Measurements from ENCODE around the gene MYO10. TPM values are rescaled to one million over a fixed set of nuclear protein-coding genes. Genes with fewer than 3 reads are reported as not detected.

MYO10 gene
- total RNA-seq, 4 donors from 2014 or later, result 21.0 to 29.8 (median 27.3) TPM

- no peak overlapping the region for H3K4me3 ChIP-seq
- H3K27ac ChIP-seq, result no peak overlapping the region
- intact Hi-C loops (cut with DNase I), result no loop called here
- WGBS, 2 donors, result 75 to 87% methylated on average over 11 of the region's 11 CpGs
- H3K4me1 ChIP-seq, result no peaks in the 10 kb centered on the region
- no peak for DNase-seq
- H3K36me3 ChIP-seq, result no peaks in the 10 kb centered on the region
- no peaks in the 10 kb centered on the region for H3K9me3 ChIP-seq
- H3K27me3 ChIP-seq, result no peaks in the 10 kb centered on the region
- no peak for TF ChIP-seq POLR2A (IDR thresholded peaks at IDR 0.05)
- TF ChIP-seq, protein P1, sequence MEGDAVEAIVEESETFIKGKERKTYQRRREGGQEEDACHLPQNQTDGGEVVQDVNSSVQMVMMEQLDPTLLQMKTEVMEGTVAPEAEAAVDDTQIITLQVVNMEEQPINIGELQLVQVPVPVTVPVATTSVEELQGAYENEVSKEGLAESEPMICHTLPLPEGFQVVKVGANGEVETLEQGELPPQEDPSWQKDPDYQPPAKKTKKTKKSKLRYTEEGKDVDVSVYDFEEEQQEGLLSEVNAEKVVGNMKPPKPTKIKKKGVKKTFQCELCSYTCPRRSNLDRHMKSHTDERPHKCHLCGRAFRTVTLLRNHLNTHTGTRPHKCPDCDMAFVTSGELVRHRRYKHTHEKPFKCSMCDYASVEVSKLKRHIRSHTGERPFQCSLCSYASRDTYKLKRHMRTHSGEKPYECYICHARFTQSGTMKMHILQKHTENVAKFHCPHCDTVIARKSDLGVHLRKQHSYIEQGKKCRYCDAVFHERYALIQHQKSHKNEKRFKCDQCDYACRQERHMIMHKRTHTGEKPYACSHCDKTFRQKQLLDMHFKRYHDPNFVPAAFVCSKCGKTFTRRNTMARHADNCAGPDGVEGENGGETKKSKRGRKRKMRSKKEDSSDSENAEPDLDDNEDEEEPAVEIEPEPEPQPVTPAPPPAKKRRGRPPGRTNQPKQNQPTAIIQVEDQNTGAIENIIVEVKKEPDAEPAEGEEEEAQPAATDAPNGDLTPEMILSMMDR (IDR thresholded peaks at IDR 0.05), result no peak
These were observed 291.7 kb downstream of the MYO10 start for GRCh38 chr5:16644301-16644889.

GRCh38 chr5:16642867-16643266, 293.2 kb downstream of the MYO10 start:
- intact Hi-C loops (cut with DNase I), result no loop called here
- TF ChIP-seq, protein P1 (IDR thresholded peaks at IDR 0.05), result no peak
- no peaks in the 10 kb centered on the region for H3K36me3 ChIP-seq
- 69 to 82% methylated on average over 2 of the region's 2 CpGs for WGBS, 2 donors
- no peaks in the 10 kb centered on the region for H3K9me3 ChIP-seq
- H3K27ac ChIP-seq, result no peak overlapping the region
- no peak for DNase-seq
- H3K4me1 ChIP-seq, result no peaks in the 10 kb centered on the region
- H3K4me3 ChIP-seq, result no peak overlapping the region
- no peaks in the 10 kb centered on the region for H3K27me3 ChIP-seq

GRCh38 chr5:16639206-16639605, 296.9 kb downstream of the MYO10 start:
- Histone ChIP-seq H3K27me3 (no peaks in the 10 kb centered on the region), H3K9me3 (no peaks in the 10 kb centered on the region), H3K27ac (no peak overlapping the region), H3K4me3 (no peak overlapping the region), H3K4me1 (no peaks in the 10 kb centered on the region), H3K36me3 (no peaks in the 10 kb centered on the region)
- DNase-seq, result no peak
- TF ChIP-seq, protein P1 (IDR thresholded peaks at IDR 0.05), result no peak
- TF ChIP-seq POLR2A (IDR thresholded peaks at IDR 0.05), result no peak
- intact Hi-C loops (cut with DNase I), result no loop called here
- WGBS, 2 donors, result 58 to 100% methylated on average over 3 to 4 of the region's 4 CpGs

DNA sequence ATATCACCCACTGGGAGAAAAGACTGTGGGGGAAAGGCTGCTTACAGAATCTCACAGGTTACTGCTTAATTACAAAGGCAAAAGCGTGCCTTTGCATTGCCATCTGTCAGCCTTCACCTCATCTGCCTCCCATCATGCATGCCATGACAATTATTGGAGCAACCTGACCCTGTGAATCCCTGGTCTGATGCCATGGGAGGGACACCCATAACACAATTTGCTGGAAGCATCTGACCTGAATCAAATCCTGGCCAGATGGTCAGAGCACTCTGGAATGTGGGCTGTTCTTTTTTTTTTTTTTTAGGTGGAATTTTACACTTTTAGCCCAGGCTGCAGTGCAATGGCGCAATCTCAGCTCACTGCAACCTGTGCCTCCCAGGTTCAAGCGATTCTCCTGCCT, 307.7 kb downstream of the MYO10 start:
- intact Hi-C loops (cut with DNase I), result no loop called here
- WGBS, 2 donors, result 77 to 96% methylated on average over 3 of the region's 3 CpGs

GRCh38 chr5:16626696-16627264, 309.3 kb downstream of the MYO10 start:
- TF ChIP-seq, protein P1 (IDR thresholded peaks at IDR 0.05), result no peak
- TF ChIP-seq POLR2A (IDR thresholded peaks at IDR 0.05), result no peak
- DNase-seq, result no peak
- H3K4me3 ChIP-seq, result no peak overlapping the region
- H3K9me3 ChIP-seq, result no peaks in the 10 kb centered on the region
- no peaks in the 10 kb centered on the region for H3K4me1 ChIP-seq
- intact Hi-C loops (cut with DNase I), result no loop called here
- no peak overlapping the region for H3K27ac ChIP-seq
- no peaks in the 10 kb centered on the region for H3K36me3 ChIP-seq
- H3K27me3 ChIP-seq, result peaks cover 0 to 4% (median 0%) of the 10 kb centered on the region in 4 donors
- WGBS, 2 donors, result 75 to 77% methylated on average over 5 of the region's 5 CpGs

More for the DNA sequence above, 307.7 kb downstream of the MYO10 start:
- TF ChIP-seq, protein P1 (IDR thresholded peaks at IDR 0.05), result no peak
- TF ChIP-seq POLR2A (IDR thresholded peaks at IDR 0.05), result no peak
- H3K36me3 ChIP-seq, result no peaks in the 10 kb centered on the region
- no peak overlapping the region for H3K4me3 ChIP-seq
- H3K27ac ChIP-seq, result no peak overlapping the region
- no peak for DNase-seq
- H3K9me3 ChIP-seq, result no peaks in the 10 kb centered on the region
- H3K4me1 ChIP-seq, result no peaks in the 10 kb centered on the region
- H3K27me3 ChIP-seq, result peaks cover 0 to 4% (median 0%) of the 10 kb centered on the region in 4 donors
